H1 (cell line): ENCODE measurements around the gene MDH1. TPM values are rescaled to one million over a fixed set of nuclear protein-coding genes. Genes with fewer than 3 reads are reported as not detected.

Experiments used
- CTCF ChIA-PET: fragments of 300-600 bp; sonication (Branson Sonifier 250); formaldehyde crosslinking; loops from one replicate; lab custom pipeline; 2021; ENCODE audit not compliant: partially characterized antibody; lab: Charles Lee
- POLR2A ChIA-PET: fragments of 300-600 bp; sonication (Branson Sonifier 250); formaldehyde crosslinking; loops from one replicate; lab custom pipeline; 2021; ENCODE audit warnings: inconsistent platforms; ENCODE audit not compliant: partially characterized antibody; lab: Charles Lee
- DNase-seq, 2 experiments: peaks; one replicate each; pipeline versions ENCODE4 v3.0.0 to v3.0.0-alpha.2; 2010 to 2022; ENCODE audit warnings: low spot score in 2 of 2, low read depth in 1 of 2, mixed read lengths in 1 of 2
- FAIRE-seq: peaks from 2 replicates; lab custom pipeline; 2011; peaks lifted over from hg19 to GRCh38; lab: Jason Lieb, UNC
- H2AFZ ChIP-seq: 2 replicates; pipeline ENCODE4 v1.8.1; 2012; ENCODE audit warnings: low read length, inconsistent platforms
- H2AK5ac ChIP-seq: 2 replicates; pipeline ENCODE4 v1.6.1; 2013; ENCODE audit warnings: low read depth, low read length
- H2BK120ac ChIP-seq: replicated peaks from 2 replicates; pipeline ENCODE3; 2013; ENCODE audit warnings: low read depth, low read length, inconsistent platforms
- H2BK12ac ChIP-seq: 2 replicates; pipeline ENCODE4 v1.6.1; 2013; ENCODE audit warnings: low read depth, low read length
- H2BK15ac ChIP-seq: 2 replicates; pipeline ENCODE4 v1.6.1; 2013; ENCODE audit warnings: low read length
- H2BK20ac ChIP-seq: 2 replicates; pipeline ENCODE4 v1.6.1; 2013; ENCODE audit warnings: low read length
- H2BK5ac ChIP-seq: 2 replicates; pipeline ENCODE4 v1.6.1; 2013; ENCODE audit warnings: low read depth, low read length
- H3K14ac ChIP-seq: 2 replicates; pipeline ENCODE4 v1.6.1; 2013; ENCODE audit warnings: inconsistent platforms; ENCODE audit not compliant: insufficient read length
- H3K18ac ChIP-seq: 2 replicates; pipeline ENCODE4 v1.6.1; 2013; ENCODE audit warnings: low read length; ENCODE audit errors: extremely low read depth
- H3K23ac ChIP-seq: 2 replicates; pipeline ENCODE4 v1.6.1; 2013; ENCODE audit warnings: inconsistent platforms; ENCODE audit not compliant: insufficient read length
- H3K23me2 ChIP-seq: 2 replicates; pipeline ENCODE4 v1.6.1; 2013; ENCODE audit warnings: low read depth, low read length
- H3K27ac ChIP-seq: 2 replicates; pipeline ENCODE4 v1.6.1; 2011; ENCODE audit warnings: low read depth, low read length, inconsistent platforms
- H3K27me3 ChIP-seq, 4 experiments: replicated peaks in 1 of 4; 1 replicate in 1 of 4; 2 replicates in 3 of 4; pipeline versions ENCODE4 v1.6.1 to v1.8.1; 2011 to 2013; ENCODE audit warnings: low read length in 3 of 4, mild to moderate bottlenecking in 3 of 4, inconsistent platforms in 2 of 4, mixed read lengths in 2 of 4, moderate library complexity in 1 of 4; ENCODE audit not compliant: control insufficient read depth in 3 of 4, insufficient read depth in 3 of 4; ENCODE audit errors: extremely low read depth in 1 of 4
- H3K36me3 ChIP-seq, 4 experiments: 2 replicates each; pipeline versions ENCODE4 v1.6.1 to v1.8.1; 2011 to 2013; ENCODE audit warnings: mild to moderate bottlenecking in 4 of 4, low read length in 3 of 4, moderate library complexity in 2 of 4, control low read depth in 1 of 4, inconsistent platforms in 1 of 4; ENCODE audit not compliant: insufficient read depth in 4 of 4, control insufficient read depth in 2 of 4
- H3K4ac ChIP-seq: replicated peaks from 2 replicates; pipeline ENCODE3; 2013; ENCODE audit warnings: low read length, low read depth, mixed read lengths, inconsistent platforms; ENCODE audit not compliant: insufficient read length
- H3K4me1 ChIP-seq, 4 experiments: replicated peaks in 1 of 4; 1 replicate in 1 of 4; 2 replicates in 3 of 4; pipeline versions ENCODE4 v1.6.1 to v1.8.1; 2011 to 2013; ENCODE audit warnings: low read length in 3 of 4, inconsistent platforms in 2 of 4, mixed read lengths in 1 of 4; ENCODE audit not compliant: insufficient read depth in 4 of 4, control insufficient read depth in 3 of 4
- H3K4me2 ChIP-seq, 2 experiments: 2 replicates each; pipeline versions ENCODE4 v1.6.1 to v1.8.1; 2011 to 2013; ENCODE audit warnings: low read depth in 2 of 2, low read length in 2 of 2, control low read depth in 1 of 2, inconsistent platforms in 1 of 2, mild to moderate bottlenecking in 1 of 2; ENCODE audit not compliant: insufficient read depth in 1 of 2
- H3K4me3 ChIP-seq, 4 experiments: fragments of 200-600, 300-600 bp in 1 of 4; sonication (generic), shearing (Covaris generic), sonication (Bioruptor Twin) in 1 of 4; 2 replicates each; pipeline versions ENCODE4 v1.5.1 to v1.8.1; 2011 to 2016; ENCODE audit warnings: low read length in 4 of 4, low read depth in 3 of 4, control low read depth in 2 of 4, inconsistent platforms in 2 of 4, mild to moderate bottlenecking in 2 of 4, mixed read lengths in 1 of 4, moderate library complexity in 1 of 4; ENCODE audit not compliant: insufficient read depth in 2 of 4; ENCODE audit errors: extremely low read depth in 1 of 4
- H3K56ac ChIP-seq: replicated peaks from 2 replicates; pipeline ENCODE3; 2013; ENCODE audit warnings: low read depth, mild to moderate bottlenecking, mixed read lengths, low read length, inconsistent platforms; ENCODE audit not compliant: insufficient read length
- H3K79me1 ChIP-seq: 2 replicates; pipeline ENCODE4 v1.6.1; 2013; ENCODE audit warnings: low read depth, low read length, control low read depth
- H3K79me2 ChIP-seq, 2 experiments: 2 replicates each; pipeline versions ENCODE4 v1.6.1 to v1.8.1; 2012 to 2013; ENCODE audit warnings: low read length in 2 of 2, mild to moderate bottlenecking in 2 of 2, inconsistent platforms in 1 of 2; ENCODE audit not compliant: insufficient read depth in 2 of 2, control insufficient read depth in 1 of 2
- H3K9ac ChIP-seq, 4 experiments: replicated peaks in 1 of 4; 1 replicate in 1 of 4; 2 replicates in 3 of 4; pipeline versions ENCODE4 v1.6.1 to v1.8.1; 2011 to 2013; ENCODE audit warnings: low read depth in 3 of 4, low read length in 3 of 4, control low read depth in 2 of 4, mild to moderate bottlenecking in 2 of 4, moderate library complexity in 2 of 4, inconsistent platforms in 1 of 4; ENCODE audit errors: extremely low read depth in 1 of 4
- H3K9me3 ChIP-seq, 2 experiments: 2 replicates each; pipeline versions ENCODE4 v1.6.1 to v1.8.1; 2012 to 2013; ENCODE audit warnings: mild to moderate bottlenecking in 2 of 2, moderate library complexity in 2 of 2, control low read depth in 1 of 2, inconsistent platforms in 1 of 2, low read depth in 1 of 2, low read length in 1 of 2, mixed read lengths in 1 of 2; ENCODE audit not compliant: insufficient read depth in 2 of 2
- H4K20me1 ChIP-seq, 2 experiments: replicated peaks in 1 of 2; 2 replicates each; pipeline versions ENCODE3 to v1.8.1; 2011 to 2013; ENCODE audit warnings: inconsistent platforms in 2 of 2, low read length in 2 of 2, mild to moderate bottlenecking in 1 of 2; ENCODE audit not compliant: insufficient read depth in 2 of 2, control insufficient read depth in 1 of 2
- H4K5ac ChIP-seq: 2 replicates; pipeline ENCODE4 v1.6.1; 2013; ENCODE audit warnings: low read length, low read depth, mixed read lengths, inconsistent platforms; ENCODE audit not compliant: insufficient read length
- H4K8ac ChIP-seq: 2 replicates; pipeline ENCODE4 v1.8.0; 2013; ENCODE audit warnings: mild to moderate bottlenecking, moderate library complexity, low read length, inconsistent platforms; ENCODE audit not compliant: insufficient read depth; ENCODE audit errors: extremely low read depth
- H4K91ac ChIP-seq: replicated peaks from 2 replicates; pipeline ENCODE3; 2013; ENCODE audit warnings: low read length, mixed read lengths, inconsistent platforms; ENCODE audit not compliant: insufficient read length
- KDM5A ChIP-seq: fragments of 200-600 bp; IDR thresholded peaks from 2 replicates; pipeline ENCODE4 v1.7.1; 2012; ENCODE audit warnings: mild to moderate bottlenecking, low read length, inconsistent platforms, mixed read lengths
- TBP ChIP-seq: IDR thresholded peaks from 2 replicates; pipeline ENCODE4 v1.6.1; 2011; ENCODE audit warnings: low read depth, low read length, improper control_type of control experiment
- WGBS, 2 experiments: shearing (Covaris generic) in 1 of 2; methylation state at CpG; one replicate each; pipeline versions ENCODE4 v1.1.6 to v1.1.7; 2013 to 2015; ENCODE audit warnings: low lambda C conversion rate in 2 of 2, mixed read lengths in 2 of 2, inconsistent platforms in 1 of 2, low coverage in 1 of 2, missing lambda C conversion rate in 1 of 2; ENCODE audit not compliant: insufficient replicate concordance in 2 of 2, insufficient coverage in 1 of 2, insufficient read length in 1 of 2; ENCODE audit errors: extremely low coverage in 1 of 2, missing lambda C conversion rate in 1 of 2; 5-methylcytosine and 5-hydroxymethylcytosine counted together
- polyA plus RNA-seq, 7 experiments: library from polyadenylated mRNA; depleted of rRNA in 3 of 7; stranded (reverse) in 5 of 7; unstranded in 2 of 7; fragments of >200 nt in 5 of 7; fragments of 200-250 nt in 2 of 7; gene quantifications; 1 replicate in 5 of 7; 2 replicates in 1 of 7; 4 replicates in 1 of 7; pipeline versions ENCODE4 v1.2.1 to v1.2.3, GENCODE V29; 2011 to 2013; ENCODE audit warnings: missing spikeins in 2 of 7, mixed read lengths in 2 of 7
- total RNA-seq: library from RNA; stranded (reverse); fragmentation: NEBNext Ultra II Directional; extraction: Animal tissue kit (Norgen Biotek cat#: 25700); gene quantifications from 2 replicates; pipeline ENCODE4 v1.2.1, GENCODE V29; 2021

Gene MDH1
- total and polyA plus RNA-seq, 2 of the 8 experiments (the other 6 are each of a cell fraction or from before 2014, with no cell fraction given) = 353 to 376 TPM

DNA sequence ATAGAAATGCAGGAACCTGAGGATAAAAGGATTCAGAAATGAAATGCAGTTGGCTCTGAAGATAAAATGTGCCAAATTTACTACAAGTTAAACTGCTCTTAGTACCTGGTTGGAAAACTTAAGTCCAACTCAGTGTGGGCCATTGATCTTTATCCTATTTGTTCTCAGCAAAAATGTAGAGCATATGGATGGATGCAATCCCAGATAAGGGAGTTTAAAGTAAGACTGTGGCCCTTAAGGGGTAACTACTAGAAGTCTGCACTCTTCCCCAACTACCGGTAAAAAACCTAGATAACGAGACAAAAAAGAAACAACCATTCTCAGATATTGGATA lies 63.9 kb downstream of the MDH1 start:
- Histone ChIP-seq H3K9me3 (peaks cover 0 to 4% of the 10 kb centered on the region in 2 experiments; a peak in 1 of 4 replicates), H3K36me3 (no peaks in the 10 kb centered on the region), H3K23me2 (no peaks in the 10 kb centered on the region), H3K18ac (no peak overlapping the region), H2AK5ac (no peak overlapping the region), H2BK120ac (no peak overlapping the region), H2BK15ac (no peak overlapping the region), H3K4me2 (no peak overlapping the region), H4K91ac (no peak overlapping the region), H3K4me3 (no peak overlapping the region), H3K9ac (no peak overlapping the region), H3K79me1 (no peaks in the 10 kb centered on the region; the same call in 1 of the 2 replicates), H3K56ac (no peak overlapping the region), H3K4ac (no peak overlapping the region), H4K5ac (no peak overlapping the region), H3K27ac (no peak overlapping the region)
- CTCF ChIA-PET = interaction anchor here (1.7 kb wide), 1 partner anchor 14 kb away, joined by 5 read pairs; no protein-coding TSS in a partner anchor
- 98% methylated on average over 2 of the region's 2 CpGs; no CpG with 5 or more reads in 1 of the 2 experiments for WGBS, 2 experiments
- no peak for TF ChIP-seq TBP
- no peak for TF ChIP-seq KDM5A
- TF ChIP-seq, all 59 proteins: peak for 0
- no peak overlapping the region for H3K23ac ChIP-seq
- H3K79me2 ChIP-seq = no peaks in the 10 kb centered on the region
- H3K14ac ChIP-seq = no peak overlapping the region
- no peak overlapping the region for H2BK12ac ChIP-seq
- no peaks in the 10 kb centered on the region for H3K4me1 ChIP-seq
- no peak overlapping the region for H2AFZ ChIP-seq
- no peaks in the 10 kb centered on the region for H4K20me1 ChIP-seq
- no peak for DNase-seq
- POLR2A ChIA-PET = no interaction called here
- no peak overlapping the region for H2BK5ac ChIP-seq
- no peak overlapping the region for H4K8ac ChIP-seq
- no peak for FAIRE-seq
- H3K27me3 ChIP-seq = no peaks in the 10 kb centered on the region
- no peak overlapping the region for H2BK20ac ChIP-seq
